Mucosa of rectum (tissue), 2 donors: Measurements from ENCODE around the gene DLGAP1.

Experiments used
- H3K27ac ChIP-seq, 2 donors: one replicate each; pipeline ENCODE4 v1.7.0; 2013; ENCODE audit warnings: inconsistent platforms in 2 of 2, low read depth in 2 of 2, low read length in 2 of 2
- H3K27me3 ChIP-seq, 2 donors: one replicate each; pipeline ENCODE4 v1.7.0; 2013; ENCODE audit warnings: low read length in 2 of 2; ENCODE audit not compliant: control insufficient read depth in 2 of 2, insufficient read depth in 2 of 2
- H3K36me3 ChIP-seq, 2 donors: one replicate each; pipeline ENCODE4 v1.7.0; 2013; ENCODE audit warnings: low read length in 2 of 2; ENCODE audit not compliant: control insufficient read depth in 2 of 2, insufficient read depth in 2 of 2
- H3K4me1 ChIP-seq, 2 donors: one replicate each; pipeline ENCODE4 v1.7.0; 2013; ENCODE audit warnings: low read length in 2 of 2, mild to moderate bottlenecking in 1 of 2; ENCODE audit not compliant: control insufficient read depth in 2 of 2, insufficient read depth in 2 of 2
- H3K4me3 ChIP-seq, 2 donors: one replicate each; pipeline ENCODE4 v1.7.0; 2013; ENCODE audit warnings: low read length in 2 of 2
- H3K9ac ChIP-seq, 2 donors: one replicate each; pipeline ENCODE4 v1.7.0; 2013; ENCODE audit warnings: low read length in 2 of 2, low read depth in 1 of 2, mild to moderate bottlenecking in 1 of 2
- H3K9me3 ChIP-seq, 2 donors: one replicate each; pipeline ENCODE4 v1.7.0; 2013; ENCODE audit warnings: low read length in 2 of 2; ENCODE audit not compliant: control insufficient read depth in 2 of 2
- donor health status: healthy.
- donor health status: Normal muscosa, but diverticular disease.

DLGAP1 gene

GRCh38 chr18:3649135-3649632, 805.9 kb downstream of the DLGAP1 start:
- peaks cover 5 to 6% of the 10 kb centered on the region in 2 donors for H3K4me1 ChIP-seq
- no peaks in the 10 kb centered on the region for H3K27me3 ChIP-seq
- no peaks in the 10 kb centered on the region for H3K36me3 ChIP-seq
- H3K9ac ChIP-seq = no peak overlapping the region
- H3K4me3 ChIP-seq = no peak overlapping the region
- H3K27ac ChIP-seq = no peak overlapping the region
- no peaks in the 10 kb centered on the region for H3K9me3 ChIP-seq

GRCh38 chr18:3648641-3649040, 806.5 kb downstream of the DLGAP1 start:
- Histone ChIP-seq H3K27me3 (no peaks in the 10 kb centered on the region), H3K27ac (no peak overlapping the region), H3K36me3 (no peaks in the 10 kb centered on the region), H3K9me3 (no peaks in the 10 kb centered on the region), H3K9ac (no peak overlapping the region), H3K4me1 (peaks cover 3 to 5% of the 10 kb centered on the region in 2 donors), H3K4me3 (no peak overlapping the region)

- H3K4me3 ChIP-seq = no peak overlapping the region
- H3K9ac ChIP-seq = no peak overlapping the region
- H3K9me3 ChIP-seq = no peaks in the 10 kb centered on the region
- H3K27me3 ChIP-seq = no peaks in the 10 kb centered on the region
- H3K4me1 ChIP-seq = peaks cover 3 to 5% of the 10 kb centered on the region in 2 donors
- H3K36me3 ChIP-seq = no peaks in the 10 kb centered on the region
- H3K27ac ChIP-seq = no peak overlapping the region
These were observed 806.9 kb downstream of the DLGAP1 start for GRCh38 chr18:3648200-3648599.

- no peaks in the 10 kb centered on the region for H3K27me3 ChIP-seq
- no peaks in the 10 kb centered on the region for H3K36me3 ChIP-seq
These were observed 807.5 kb downstream of the DLGAP1 start for GRCh38 chr18:3647636-3648035.

DNA sequence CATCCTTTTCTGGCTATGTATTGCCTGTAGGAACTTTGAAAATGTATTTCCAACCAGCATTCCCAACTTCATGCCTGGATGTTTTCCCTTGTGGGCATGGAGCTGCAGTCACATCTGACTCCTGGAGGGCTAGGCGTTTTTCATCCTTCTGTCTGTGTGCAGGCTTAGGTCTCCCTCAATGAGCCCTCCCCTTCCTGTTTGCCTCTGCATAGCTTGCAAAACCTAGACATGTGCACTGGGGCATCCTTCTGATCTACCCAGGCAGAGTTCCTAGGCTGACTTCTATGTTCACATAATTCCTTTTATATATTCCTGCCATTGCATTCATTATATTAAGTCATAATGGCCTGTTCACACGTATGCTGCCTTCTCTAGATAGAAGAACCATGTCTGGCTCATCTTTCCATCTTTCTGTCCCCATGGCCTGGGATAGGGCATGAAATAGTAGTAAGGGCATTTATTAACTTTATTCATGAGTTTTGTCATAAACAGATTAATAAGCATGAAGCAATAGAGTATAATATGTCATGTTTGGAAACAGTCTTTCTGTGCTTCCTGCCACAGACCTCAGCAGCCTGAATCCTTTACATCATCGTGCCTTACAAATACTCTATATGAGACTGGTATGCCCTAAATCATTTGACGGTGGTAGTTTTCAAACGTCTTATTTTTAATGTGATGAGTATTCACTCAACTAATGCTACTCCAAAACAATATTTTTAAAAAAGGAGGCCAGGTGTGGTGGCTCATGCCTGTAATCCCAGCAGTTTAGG, 809.5 kb downstream of the DLGAP1 start:
- Histone ChIP-seq H3K4me1 (no peaks in the 10 kb centered on the region), H3K9me3 (no peaks in the 10 kb centered on the region), H3K9ac (no peak overlapping the region)

More at GRCh38 chr18:3647636-3648035, 807.5 kb downstream of the DLGAP1 start:
- Histone ChIP-seq H3K4me1 (peaks cover under 1 to 2% of the 10 kb centered on the region in 2 donors), H3K9me3 (no peaks in the 10 kb centered on the region), H3K4me3 (no peak overlapping the region), H3K9ac (no peak overlapping the region), H3K27ac (no peak overlapping the region)

GRCh38 chr18:3634250-3634939, 820.7 kb downstream of the DLGAP1 start:
- Histone ChIP-seq H3K9ac (no peak overlapping the region), H3K9me3 (no peaks in the 10 kb centered on the region), H3K27me3 (no peaks in the 10 kb centered on the region), H3K36me3 (no peaks in the 10 kb centered on the region), H3K4me3 (no peak overlapping the region), H3K27ac (no peak overlapping the region), H3K4me1 (no peaks in the 10 kb centered on the region)

More for the DNA sequence above, 809.5 kb downstream of the DLGAP1 start:
- Histone ChIP-seq H3K27me3 (no peaks in the 10 kb centered on the region), H3K4me3 (no peak overlapping the region), H3K36me3 (no peaks in the 10 kb centered on the region), H3K27ac (no peak overlapping the region)

- H3K27ac ChIP-seq = no peak overlapping the region
- H3K4me1 ChIP-seq = no peaks in the 10 kb centered on the region
- H3K4me3 ChIP-seq = no peak overlapping the region
- no peak overlapping the region for H3K9ac ChIP-seq
- no peaks in the 10 kb centered on the region for H3K36me3 ChIP-seq
- H3K9me3 ChIP-seq = no peaks in the 10 kb centered on the region
- no peaks in the 10 kb centered on the region for H3K27me3 ChIP-seq
These were observed 823.2 kb downstream of the DLGAP1 start for GRCh38 chr18:3631887-3632286.

GRCh38 chr18:3626929-3627458, 828.1 kb downstream of the DLGAP1 start:
- Histone ChIP-seq H3K36me3 (no peaks in the 10 kb centered on the region), H3K9me3 (no peaks in the 10 kb centered on the region), H3K27ac (no peak overlapping the region), H3K9ac (no peak overlapping the region), H3K4me3 (no peak overlapping the region), H3K27me3 (no peaks in the 10 kb centered on the region), H3K4me1 (peaks cover 21 to 22% of the 10 kb centered on the region in 2 donors)

- Histone ChIP-seq H3K36me3 (no peaks in the 10 kb centered on the region), H3K27me3 (no peaks in the 10 kb centered on the region), H3K4me3 (no peak overlapping the region), H3K9ac (no peak overlapping the region), H3K9me3 (no peaks in the 10 kb centered on the region), H3K4me1 (peaks cover 21 to 22% of the 10 kb centered on the region in 2 donors), H3K27ac (no peak overlapping the region)
These were observed 829.4 kb downstream of the DLGAP1 start for GRCh38 chr18:3625742-3626091.
